Omental fat pad (tissue), 4 donors: ENCODE measurements around the gene APBB2. TPM values are rescaled to one million over a fixed set of nuclear protein-coding genes. Genes with fewer than 3 reads are reported as not detected.

ENCODE experiments used
- ATAC-seq: fragments of 150-250 bp; one replicate; pipeline ENCODE4 v1.9.1; 2016; ENCODE audit warnings: mild to moderate bottlenecking, moderate library complexity; ENCODE audit not compliant: low FRiP score
- DNase-seq: peaks from one replicate; pipeline ENCODE4 v3.0.0-alpha.2; 2019; ENCODE audit warnings: low spot score
- CTCF ChIP-seq, 3 donors: fragments of 450-650 bp; IDR thresholded peaks; one replicate each; pipeline ENCODE4 v1.5.1; 2016 to 2017; ENCODE audit warnings: antibody characterized with exemption in 3 of 3, mild to moderate bottlenecking in 3 of 3, moderate library complexity in 2 of 3
- total RNA-seq, 4 donors: library from RNA; depleted of rRNA; stranded (reverse); fragments of >200 nt; gene quantifications; one replicate each; pipeline ENCODE4 v1.1.0, GENCODE V29; 2016

APBB2 gene
- total RNA-seq, 4 donors from 2014 or later = 76.6 to 138 (median 113) TPM

GRCh38 chr4:41216294-41217019, 2.1 kb upstream of the APBB2 start:
- no peak for TF ChIP-seq CTCF (IDR thresholded peaks at IDR 0.05)
- ATAC-seq (peak; percentile 55), DNase-seq (no peak)

DNA sequence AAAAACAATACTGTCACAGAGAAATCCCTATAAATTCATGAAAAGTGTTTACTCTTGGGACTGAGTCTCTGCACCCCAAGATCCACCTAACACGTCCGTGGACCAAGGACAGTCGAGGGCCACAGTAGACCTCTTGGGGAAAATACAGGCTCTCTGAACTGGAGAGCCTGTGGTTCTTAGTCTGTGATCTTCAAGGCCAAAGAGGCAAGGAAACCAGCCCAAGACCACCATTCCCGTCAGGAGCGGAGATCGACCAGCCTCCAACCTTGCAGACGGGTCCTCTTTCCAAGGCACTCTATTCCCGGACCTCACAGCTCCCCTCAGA, 1.6 kb upstream of the APBB2 start:
- ATAC-seq (no peak), DNase-seq (no peak)
- TF ChIP-seq CTCF (IDR thresholded peaks at IDR 0.05) = no peak

GRCh38 chr4:41215155-41215554, 813 bp upstream of the APBB2 start:
- ATAC-seq = no peak
- DNase-seq = no peak
- TF ChIP-seq CTCF (IDR thresholded peaks at IDR 0.05) = no peak

DNA sequence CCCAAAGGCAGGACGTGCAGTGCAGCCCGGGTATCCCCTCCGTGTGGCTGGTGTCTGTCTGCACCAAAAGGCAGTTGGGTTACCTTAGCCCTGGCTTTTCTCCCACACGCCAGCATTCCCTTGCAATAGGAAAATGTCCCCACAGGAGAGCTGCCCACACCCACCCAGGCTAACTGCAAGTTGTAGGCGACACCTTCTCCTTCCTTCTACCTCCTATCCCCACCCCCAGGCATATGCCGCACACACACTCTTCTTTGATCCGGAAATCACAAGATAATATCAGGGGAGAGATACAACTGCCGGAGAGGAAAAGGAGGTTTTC, 444 bp upstream of the APBB2 start:
- TF ChIP-seq CTCF (IDR thresholded peaks at IDR 0.05) = no peak
- DNase-seq (no peak), ATAC-seq (no peak)

DNA sequence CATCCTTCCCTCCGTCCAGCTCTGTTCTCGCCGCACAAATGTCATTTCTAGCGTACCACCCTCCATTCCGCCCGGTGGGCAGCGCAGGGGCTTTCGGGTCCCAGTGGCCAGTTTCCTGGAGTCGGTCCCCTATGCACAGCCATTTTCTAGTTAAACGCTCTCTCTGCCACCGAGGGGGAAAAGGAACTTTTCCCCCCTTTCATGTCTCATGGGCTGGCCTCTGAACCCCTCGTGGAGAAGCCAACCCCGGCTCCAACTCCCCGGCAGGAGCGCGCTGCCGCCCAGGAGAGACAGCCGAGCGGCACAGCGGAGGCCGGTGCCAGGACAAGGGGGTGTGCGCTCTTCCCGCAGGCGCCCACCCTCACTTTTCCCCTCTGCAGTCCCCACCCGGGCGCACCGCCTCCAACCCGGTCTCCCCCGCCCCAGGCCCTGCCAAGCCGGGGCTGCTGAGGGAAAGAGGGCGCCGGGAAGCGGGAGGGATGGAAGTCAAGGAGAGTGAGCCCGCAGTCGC, 662 bp downstream of the APBB2 start:
- peak; percentile 19 for ATAC-seq
- no peak for TF ChIP-seq CTCF (IDR thresholded peaks at IDR 0.05)
- no peak for DNase-seq

GRCh38 chr4:41212616-41213203, 1.6 kb downstream of the APBB2 start:
- peak; percentile 38 for ATAC-seq
- DNase-seq = no peak
- TF ChIP-seq CTCF (IDR thresholded peaks at IDR 0.05) = no peak
